Common myeloid progenitor, CD34-positive (primary cell): ENCODE measurements around the gene E2F7.

Experiments used
- CTCF ChIA-PET: fragments of 350-600 bp; sonication (Branson Sonifier 250); formaldehyde crosslinking; loops from one replicate; lab custom pipeline; 2021; ENCODE audit warnings: antibody characterized with exemption; lab: Charles Lee
- POLR2A ChIA-PET: fragments of 350-600 bp; sonication (Branson Sonifier 250); formaldehyde crosslinking; loops from one replicate; lab custom pipeline; 2021; ENCODE audit warnings: antibody characterized with exemption; lab: Charles Lee
- DNase-seq, 3 donors: peaks; one replicate each; pipeline versions ENCODE4 v3.0.0 to v3.0.0-alpha.2; 2013
- H3K27ac ChIP-seq, 2 experiments: 1 replicate in 1 of 2; 2 replicates in 1 of 2; pipeline ENCODE4 v1.7.0; 2013; ENCODE audit warnings: inconsistent platforms in 2 of 2, low read length in 2 of 2, mild to moderate bottlenecking in 2 of 2, low read depth in 1 of 2, moderate library complexity in 1 of 2; ENCODE audit not compliant: severe bottlenecking in 2 of 2, insufficient read depth in 1 of 2, poor library complexity in 1 of 2
- H3K27me3 ChIP-seq, 5 experiments: replicated peaks in 2 of 5; 1 replicate in 3 of 5; 2 replicates in 2 of 5; pipeline versions ENCODE4 v1.6.1 to v1.7.0; 2013; ENCODE audit warnings: low read length in 4 of 5, mild to moderate bottlenecking in 2 of 5, moderate library complexity in 2 of 5, inconsistent platforms in 1 of 5; ENCODE audit not compliant: insufficient read depth in 5 of 5, control insufficient read depth in 4 of 5
- H3K36me3 ChIP-seq, 4 experiments: 1 replicate in 2 of 4; 2 replicates in 2 of 4; pipeline versions ENCODE4 v1.6.1 to v1.7.0; 2013; ENCODE audit warnings: low read length in 3 of 4, control low read depth in 1 of 4, mild to moderate bottlenecking in 1 of 4; ENCODE audit not compliant: control insufficient read depth in 4 of 4, insufficient read depth in 4 of 4
- H3K4me1 ChIP-seq, 4 experiments: 1 replicate in 3 of 4; 2 replicates in 1 of 4; pipeline versions ENCODE4 v1.6.1 to v1.7.1; 2013; ENCODE audit warnings: low read length in 3 of 4, mild to moderate bottlenecking in 3 of 4, control low read depth in 1 of 4, inconsistent platforms in 1 of 4, moderate library complexity in 1 of 4; ENCODE audit not compliant: control insufficient read depth in 4 of 4, insufficient read depth in 4 of 4; ENCODE audit errors: control extremely low read depth in 1 of 4
- H3K4me3 ChIP-seq, 7 experiments: 1 replicate in 4 of 7; 2 replicates in 3 of 7; pipeline versions ENCODE4 v1.5.1 to v1.7.0; 2013; ENCODE audit warnings: mild to moderate bottlenecking in 7 of 7, low read length in 6 of 7, moderate library complexity in 6 of 7, inconsistent platforms in 2 of 7, low read depth in 2 of 7, control low read depth in 1 of 7; ENCODE audit not compliant: insufficient read depth in 4 of 7, control insufficient read depth in 1 of 7; ENCODE audit errors: extremely low read depth in 1 of 7
- H3K9me3 ChIP-seq, 5 experiments: 1 replicate in 4 of 5; 2 replicates in 1 of 5; pipeline versions ENCODE4 v1.6.1 to v1.7.1; 2013; ENCODE audit warnings: low read length in 4 of 5, mild to moderate bottlenecking in 2 of 5, inconsistent platforms in 1 of 5, low read depth in 1 of 5, moderate library complexity in 1 of 5; ENCODE audit not compliant: control insufficient read depth in 4 of 5, insufficient read depth in 2 of 5; ENCODE audit errors: control extremely low read depth in 1 of 5
- WGBS: methylation state at CpG from one replicate; pipeline ENCODE4 v1.1.5; 2013; ENCODE audit not compliant: insufficient coverage; 5-methylcytosine and 5-hydroxymethylcytosine counted together

Gene E2F7

GRCh38 chr12:76998908-76999556 is 66.3 kb downstream of the E2F7 start:
- H3K4me1 ChIP-seq: peaks cover 0 to 6% (median 2%) of the 10 kb centered on the region in 4 experiments
- H3K4me3 ChIP-seq: no peak overlapping the region
- no peak overlapping the region for H3K27ac ChIP-seq
- H3K36me3 ChIP-seq: no peaks in the 10 kb centered on the region
- no CpG with 5 or more reads among the region's 2 CpGs for WGBS
- DNase-seq: no peak
- H3K9me3 ChIP-seq: no peaks in the 10 kb centered on the region
- no peaks in the 10 kb centered on the region for H3K27me3 ChIP-seq
- ChIA-PET POLR2A (no interaction called here), CTCF (interaction anchor here (0.9 to 1.7 kb wide), 4 partner anchors 12 to 311 kb away, joined by 3 to 4 read pairs (median 3); no protein-coding TSS in a partner anchor)

- no peak for DNase-seq
- H3K27me3 ChIP-seq: no peaks in the 10 kb centered on the region
- ChIA-PET CTCF (interaction anchor here (1.0 to 1.7 kb wide), 2 partner anchors 12 to 180 kb away, joined by 3 read pairs; no protein-coding TSS in a partner anchor), POLR2A (no interaction called here)
- no peaks in the 10 kb centered on the region for H3K36me3 ChIP-seq
- no peaks in the 10 kb centered on the region for H3K9me3 ChIP-seq
- no peak overlapping the region for H3K4me3 ChIP-seq
- H3K4me1 ChIP-seq: peaks cover 0 to 3% (median under 1%) of the 10 kb centered on the region in 4 experiments
- no peak overlapping the region for H3K27ac ChIP-seq
- WGBS: no CpG with 5 or more reads among the region's 4 CpGs
Measured at GRCh38 chr12:76998386-76998785, 67.0 kb downstream of the E2F7 start.

GRCh38 chr12:76997011-76997780 is 68.2 kb downstream of the E2F7 start:
- Histone ChIP-seq H3K4me3 (no peak overlapping the region), H3K4me1 (no peaks in the 10 kb centered on the region), H3K9me3 (no peaks in the 10 kb centered on the region), H3K27ac (no peak overlapping the region), H3K27me3 (no peaks in the 10 kb centered on the region), H3K36me3 (no peaks in the 10 kb centered on the region)
- CTCF ChIA-PET: no interaction called here
- POLR2A ChIA-PET: no interaction called here
- DNase-seq: no peak
- 95% methylated on average over 2 of the region's 4 CpGs for WGBS

GRCh38 chr12:76990716-76991115 is 74.7 kb downstream of the E2F7 start:
- peaks cover 0 to 5% (median 0%) of the 10 kb centered on the region in 5 experiments for H3K9me3 ChIP-seq
- ChIA-PET CTCF (interaction anchor here (1.0 to 1.2 kb wide), 2 partner anchors 20 to 50 kb away, joined by 3 read pairs; no protein-coding TSS in a partner anchor), POLR2A (no interaction called here)
- H3K27ac ChIP-seq: no peak overlapping the region
- no CpG with 5 or more reads among the region's 1 CpG for WGBS
- DNase-seq: no peak
- H3K4me3 ChIP-seq: no peak overlapping the region
- H3K4me1 ChIP-seq: no peaks in the 10 kb centered on the region
- H3K36me3 ChIP-seq: no peaks in the 10 kb centered on the region
- no peaks in the 10 kb centered on the region for H3K27me3 ChIP-seq

GRCh38 chr12:76984566-76984965 is 80.8 kb downstream of the E2F7 start:
- no peaks in the 10 kb centered on the region for H3K4me1 ChIP-seq
- H3K36me3 ChIP-seq: no peaks in the 10 kb centered on the region
- CTCF ChIA-PET: interaction anchor here (1.1 kb wide), 1 partner anchor 26 kb away, joined by 3 read pairs; no protein-coding TSS in a partner anchor
- no peaks in the 10 kb centered on the region for H3K27me3 ChIP-seq
- POLR2A ChIA-PET: no interaction called here
- 98% methylated on average over 26 of the region's 26 CpGs for WGBS
- peaks cover 1 to 23% (median 4%) of the 10 kb centered on the region in 5 experiments for H3K9me3 ChIP-seq
- no peak overlapping the region for H3K27ac ChIP-seq
- no peak for DNase-seq
- H3K4me3 ChIP-seq: no peak overlapping the region

GRCh38 chr12:76983420-76983819 is 81.9 kb downstream of the E2F7 start:
- H3K36me3 ChIP-seq: no peaks in the 10 kb centered on the region
- H3K27ac ChIP-seq: no peak overlapping the region
- WGBS: 100% methylated on average over 2 of the region's 2 CpGs
- no peak for DNase-seq
- no peaks in the 10 kb centered on the region for H3K4me1 ChIP-seq
- H3K4me3 ChIP-seq: no peak overlapping the region
- H3K27me3 ChIP-seq: no peaks in the 10 kb centered on the region
- H3K9me3 ChIP-seq: peaks cover 1 to 23% (median 4%) of the 10 kb centered on the region in 5 experiments
- ChIA-PET CTCF (interaction anchor here (1.1 kb wide), 1 partner anchor 27 kb away, joined by 3 read pairs; no protein-coding TSS in a partner anchor), POLR2A (no interaction called here)

- POLR2A ChIA-PET: no interaction called here
- WGBS: no CpG with 5 or more reads among the region's 2 CpGs
- H3K27me3 ChIP-seq: no peaks in the 10 kb centered on the region
- peaks cover 1 to 23% (median 4%) of the 10 kb centered on the region in 5 experiments for H3K9me3 ChIP-seq
- no peak overlapping the region for H3K4me3 ChIP-seq
- H3K36me3 ChIP-seq: no peaks in the 10 kb centered on the region
- no peak overlapping the region for H3K27ac ChIP-seq
- CTCF ChIA-PET: no interaction called here
- no peak for DNase-seq
- no peaks in the 10 kb centered on the region for H3K4me1 ChIP-seq
Measured at GRCh38 chr12:76980196-76980595, 85.2 kb downstream of the E2F7 start.
